Panc1 (cell line): Measurements from ENCODE around the gene TEDC2.

Experiments
- POLR2AphosphoS5 ChIP-seq: IDR thresholded peaks from 2 replicates; pipeline ENCODE4 v1.6.1; 2012; ENCODE audit warnings: mild to moderate bottlenecking, low read depth, low read length, moderate library complexity
- REST ChIP-seq, 2 experiments: IDR thresholded peaks; 2 replicates each; pipeline ENCODE4 v1.6.1; 2011 to 2012; ENCODE audit warnings: low read depth in 2 of 2, control low read depth in 1 of 2, low read length in 1 of 2, mild to moderate bottlenecking in 1 of 2, moderate library complexity in 1 of 2; ENCODE audit not compliant: insufficient read depth in 1 of 2
- SIN3A ChIP-seq: IDR thresholded peaks from 2 replicates; pipeline ENCODE4 v1.6.1; 2012; ENCODE audit warnings: low read depth, mild to moderate bottlenecking, low read length, moderate library complexity, borderline replicate concordance; ENCODE audit not compliant: insufficient read depth
- TF ChIP-seq, protein P1 (sequence below): fragments of 450-650 bp; IDR thresholded peaks from 2 replicates; pipeline ENCODE4 v1.5.1; 2017; ENCODE audit warnings: mild to moderate bottlenecking

DNA sequence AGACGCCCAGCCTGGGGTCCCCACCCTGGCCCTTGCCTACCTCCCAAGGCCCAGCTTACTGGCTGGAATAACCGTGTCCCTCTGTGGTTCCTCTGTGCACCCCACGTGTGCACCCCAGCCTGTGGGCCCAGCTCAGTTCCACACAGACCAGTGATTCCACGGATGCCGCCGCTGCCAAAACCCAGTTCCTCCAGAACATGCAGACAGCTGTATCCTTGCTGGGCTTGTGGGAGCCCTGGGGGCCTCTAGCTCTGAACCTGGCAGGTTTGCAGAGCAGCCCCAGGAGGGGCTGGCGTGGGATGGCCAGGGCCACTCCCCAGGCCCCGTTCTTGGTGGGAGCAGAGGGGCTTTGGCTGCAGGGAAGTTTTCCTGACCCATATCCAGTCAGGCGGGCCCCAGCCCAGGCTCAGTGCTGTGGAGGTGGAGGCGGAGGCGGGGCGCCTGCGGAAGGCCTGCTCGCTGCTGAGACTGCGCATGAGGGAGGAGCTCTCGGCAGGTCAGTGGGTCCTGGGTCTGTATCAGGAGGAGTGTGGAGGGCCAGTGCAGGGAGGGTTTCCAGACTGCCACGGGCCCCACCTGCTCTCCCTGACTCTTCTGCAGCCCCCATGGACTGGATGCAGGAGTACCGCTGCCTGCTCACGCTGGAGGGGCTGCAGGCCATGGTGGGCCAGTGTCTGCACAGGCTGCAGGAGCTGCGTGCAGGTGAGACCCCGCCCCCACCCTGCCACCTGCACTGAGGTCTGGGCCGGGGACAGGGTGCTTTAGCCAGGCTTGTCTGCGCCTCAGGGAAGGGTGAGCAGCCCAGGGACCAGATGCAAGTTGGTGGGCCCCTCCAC, 2.3 kb downstream of the TEDC2 start:
- TF ChIP-seq, protein P1, sequence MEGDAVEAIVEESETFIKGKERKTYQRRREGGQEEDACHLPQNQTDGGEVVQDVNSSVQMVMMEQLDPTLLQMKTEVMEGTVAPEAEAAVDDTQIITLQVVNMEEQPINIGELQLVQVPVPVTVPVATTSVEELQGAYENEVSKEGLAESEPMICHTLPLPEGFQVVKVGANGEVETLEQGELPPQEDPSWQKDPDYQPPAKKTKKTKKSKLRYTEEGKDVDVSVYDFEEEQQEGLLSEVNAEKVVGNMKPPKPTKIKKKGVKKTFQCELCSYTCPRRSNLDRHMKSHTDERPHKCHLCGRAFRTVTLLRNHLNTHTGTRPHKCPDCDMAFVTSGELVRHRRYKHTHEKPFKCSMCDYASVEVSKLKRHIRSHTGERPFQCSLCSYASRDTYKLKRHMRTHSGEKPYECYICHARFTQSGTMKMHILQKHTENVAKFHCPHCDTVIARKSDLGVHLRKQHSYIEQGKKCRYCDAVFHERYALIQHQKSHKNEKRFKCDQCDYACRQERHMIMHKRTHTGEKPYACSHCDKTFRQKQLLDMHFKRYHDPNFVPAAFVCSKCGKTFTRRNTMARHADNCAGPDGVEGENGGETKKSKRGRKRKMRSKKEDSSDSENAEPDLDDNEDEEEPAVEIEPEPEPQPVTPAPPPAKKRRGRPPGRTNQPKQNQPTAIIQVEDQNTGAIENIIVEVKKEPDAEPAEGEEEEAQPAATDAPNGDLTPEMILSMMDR: no peak
- TF ChIP-seq REST (IDR thresholded peaks at IDR 0.05; ENCODE audit: insufficient read depth in 1 of 2, low read depth in 2 of 2, low read length in 1 of 2): no peak
- no peak for TF ChIP-seq POLR2AphosphoS5
- no peak for TF ChIP-seq SIN3A
